Body of pancreas (tissue), 4 donors: Measurements from ENCODE around the gene TNS4.

Experiments
- CTCF ChIP-seq, 7 experiments: fragments of 450-650 bp in 4 of 7; fragments of 200-600 bp in 3 of 7; sonication (generic) in 3 of 7; IDR thresholded peaks; one replicate each; pipeline ENCODE4 v1.5.1; 2016 to 2019; ENCODE audit warnings: antibody characterized with exemption in 7 of 7
- POLR2A ChIP-seq, 3 donors: fragments of 450-650 bp; IDR thresholded peaks; one replicate each; pipeline ENCODE4 v1.6.1; 2016; ENCODE audit warnings: antibody characterized with exemption in 3 of 3, mild to moderate bottlenecking in 2 of 3

- TF ChIP-seq CTCF (IDR thresholded peaks at IDR 0.05) = no peak
- no peak for TF ChIP-seq POLR2A (IDR thresholded peaks at IDR 0.05)
Measured at GRCh38 chr17:40550608-40551007, 49.2 kb upstream of the TNS4 start.
